Activated CD4-positive, CD25-positive, alpha-beta regulatory T cell treated with anti-CD3 and anti-CD28 coated beads, Interleukin-2, amount 50 U/mL, for 16 hours (primary cell): ENCODE measurements around the gene ZDHHC14.
"Not testable (repeated sequence)": the region's sequence is repeated elsewhere in the genome, so short reads cannot be mapped to it uniquely, and the experiment has no call there.

ENCODE experiments used
- DNase-seq: peaks from one replicate; pipeline ENCODE4 v3.0.0-alpha.2; 2020; ENCODE audit warnings: low read depth, low spot score

The ZDHHC14 gene

GRCh38 chr6:157380779-157381561 lies at the start of gene ZDHHC14:
ZDHHC14 (plus strand) TSS chr6:157381190.
- peak; percentile 76 for DNase-seq

- no peak for DNase-seq
These were observed 48.2 kb upstream of the ZDHHC14 start for GRCh38 chr6:157332813-157333212.

- no peak for DNase-seq
These were observed 47.5 kb upstream of the ZDHHC14 start for GRCh38 chr6:157333537-157333936.

- no peak for DNase-seq
These were observed 47.0 kb upstream of the ZDHHC14 start for GRCh38 chr6:157333956-157334355.

- no peak for DNase-seq
These were observed 45.2 kb upstream of the ZDHHC14 start for GRCh38 chr6:157335829-157336228.

- not testable (repeated sequence) for DNase-seq
These were observed 43.7 kb upstream of the ZDHHC14 start for GRCh38 chr6:157337276-157337675.

- no peak for DNase-seq
These were observed 43.2 kb upstream of the ZDHHC14 start for GRCh38 chr6:157337751-157338150.

GRCh38 chr6:157339432-157339831 lies 41.6 kb upstream of the ZDHHC14 start:
- no peak for DNase-seq

- no peak for DNase-seq
These were observed 37.3 kb upstream of the ZDHHC14 start for GRCh38 chr6:157343732-157344131.

- DNase-seq, result no peak
These were observed 34.6 kb upstream of the ZDHHC14 start for GRCh38 chr6:157346373-157346772.

- no peak for DNase-seq
These were observed 22.7 kb upstream of the ZDHHC14 start for GRCh38 chr6:157358287-157358686.

- no peak for DNase-seq
These were observed 19.1 kb upstream of the ZDHHC14 start for GRCh38 chr6:157361886-157362285.

- no peak for DNase-seq
These were observed 16.3 kb upstream of the ZDHHC14 start for GRCh38 chr6:157364705-157365104.

- no peak for DNase-seq
These were observed 14.3 kb upstream of the ZDHHC14 start for GRCh38 chr6:157366648-157367047.

GRCh38 chr6:157368359-157369049 lies 12.5 kb upstream of the ZDHHC14 start:
- DNase-seq, result no peak

GRCh38 chr6:157370755-157371154 lies 10.2 kb upstream of the ZDHHC14 start:
- DNase-seq, result no peak

GRCh38 chr6:157372501-157373280 lies 8.3 kb upstream of the ZDHHC14 start:
- no peak for DNase-seq

GRCh38 chr6:157374889-157375443 lies 6.0 kb upstream of the ZDHHC14 start:
- DNase-seq, result no peak

GRCh38 chr6:157376241-157376640 lies 4.7 kb upstream of the ZDHHC14 start:
- no peak for DNase-seq

- DNase-seq, result no peak
These were observed 4.2 kb upstream of the ZDHHC14 start for GRCh38 chr6:157376706-157377230.

GRCh38 chr6:157379656-157380457 lies 1.1 kb upstream of the ZDHHC14 start:
- DNase-seq, result peak; percentile 80
